Fibroblast of skin of left quadriceps (primary cell): ENCODE results near the gene SRSF1.
A peak's percentile ranks its signal among the peaks of the same experiment; 100 is the strongest.
"Not testable (repeated sequence)": the region's sequence is repeated elsewhere in the genome, so short reads cannot be mapped to it uniquely, and the experiment has no call there.

Source experiments
- DNase-seq, 2 experiments: peaks; one replicate each; pipeline ENCODE4 v3.0.0-alpha.2; 2013; ENCODE audit warnings: low read depth in 2 of 2

Gene SRSF1

GRCh38 chr17:57965521-57966160, 41.4 kb downstream of the SRSF1 start:
- DNase-seq, result no peak

DNA sequence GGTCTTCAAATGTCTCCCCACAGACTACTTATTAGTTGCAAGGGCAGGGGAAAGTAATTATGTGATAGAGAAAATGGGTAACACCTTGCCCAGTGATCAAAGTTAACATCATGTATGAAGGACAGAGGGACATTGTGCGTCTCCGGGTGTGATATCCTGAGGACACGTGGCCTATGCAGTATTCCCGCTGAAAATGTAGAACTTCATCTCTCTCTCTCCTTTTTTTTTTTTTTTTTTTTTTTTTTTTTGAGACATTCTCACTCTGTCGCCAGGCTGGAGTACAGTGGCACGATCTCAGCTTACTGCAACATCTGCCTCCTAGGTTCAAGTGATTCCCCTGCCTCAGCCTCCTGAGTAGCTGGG, 43.9 kb downstream of the SRSF1 start:
- DNase-seq, result no peak

DNA sequence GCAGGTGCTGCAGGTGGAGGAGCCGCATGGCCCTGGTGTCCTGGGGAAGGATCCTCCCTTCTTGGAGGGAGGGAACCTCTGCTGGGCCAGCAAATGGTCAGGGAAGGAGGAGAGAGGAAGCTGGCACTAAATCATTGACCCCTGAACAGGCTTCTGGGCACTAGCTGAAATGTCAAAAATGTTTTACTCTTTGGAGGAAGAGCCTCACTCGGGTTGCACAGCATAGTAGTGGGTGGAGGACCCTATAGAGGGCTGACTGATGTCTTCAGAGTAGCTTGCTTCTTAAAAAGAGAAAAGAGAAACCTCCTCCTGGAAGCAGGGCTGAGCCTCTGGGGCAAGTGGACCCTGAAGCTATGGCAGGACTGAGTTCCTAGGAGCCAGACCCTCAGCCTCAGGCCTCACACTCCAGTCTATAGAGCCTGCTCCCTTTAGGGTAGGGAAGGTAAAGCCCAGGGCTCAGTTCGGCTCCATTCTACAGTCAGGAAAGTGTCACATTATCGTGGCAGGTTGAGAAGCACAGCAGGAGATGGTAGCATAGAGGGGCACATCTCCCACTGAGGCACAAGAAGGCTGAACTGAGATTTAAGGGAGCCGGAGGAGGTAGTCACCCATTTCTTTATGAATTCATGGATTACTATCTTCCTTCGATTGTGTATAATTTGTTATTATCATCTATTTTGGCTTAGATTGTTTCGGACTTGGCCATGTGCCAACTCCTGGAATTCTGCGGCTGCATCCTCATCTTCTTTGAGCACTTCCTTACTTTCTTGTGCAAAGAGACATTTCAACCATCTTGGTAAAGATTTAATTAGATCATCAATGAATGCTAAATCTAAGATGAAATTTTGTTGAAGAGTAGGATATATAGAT, 44.5 kb downstream of the SRSF1 start:
- DNase-seq, result no peak

- DNase-seq, result no peak
Measured at GRCh38 chr17:57959929-57960328, 47.1 kb downstream of the SRSF1 start.

- not testable (repeated sequence) for DNase-seq
Measured at GRCh38 chr17:57958391-57958790, 48.7 kb downstream of the SRSF1 start.

GRCh38 chr17:57957886-57958285, 49.2 kb downstream of the SRSF1 start:
- DNase-seq, result no peak

DNA sequence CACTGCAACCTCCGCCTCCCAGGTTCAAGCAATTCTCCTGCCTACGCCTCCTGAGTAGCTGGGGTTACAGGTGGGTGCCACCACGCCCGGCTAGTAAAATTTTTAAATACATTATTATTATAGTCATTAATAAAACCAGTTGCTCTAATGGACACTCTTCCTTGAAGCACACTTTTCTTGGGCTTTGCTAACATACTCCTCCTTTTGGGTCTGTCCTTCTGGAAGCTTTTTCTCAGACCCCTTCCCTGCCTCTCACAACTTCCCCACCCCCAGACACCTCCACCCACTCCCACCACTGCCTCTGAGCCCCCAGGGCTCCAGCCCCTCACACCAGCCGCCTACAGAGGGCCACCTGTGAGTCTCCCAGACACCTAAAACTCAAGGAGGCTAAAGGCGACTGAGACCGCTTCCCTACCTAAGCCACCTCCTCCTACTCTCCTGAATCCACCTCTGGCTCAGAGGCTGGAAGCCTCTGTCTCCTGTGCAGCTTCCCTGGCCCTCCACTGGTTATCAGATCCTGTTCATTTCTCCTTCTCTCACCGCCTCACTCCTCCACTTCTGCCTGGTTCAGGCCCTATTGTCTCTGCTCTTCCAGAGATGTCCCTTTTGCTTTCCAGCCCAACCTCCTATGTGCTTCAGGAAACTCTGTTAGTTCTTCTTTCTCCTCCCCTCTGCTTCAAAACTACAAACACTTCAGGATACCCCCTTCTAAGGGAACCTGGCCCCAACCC, 49.8 kb downstream of the SRSF1 start:
- DNase-seq, result no peak

DNA sequence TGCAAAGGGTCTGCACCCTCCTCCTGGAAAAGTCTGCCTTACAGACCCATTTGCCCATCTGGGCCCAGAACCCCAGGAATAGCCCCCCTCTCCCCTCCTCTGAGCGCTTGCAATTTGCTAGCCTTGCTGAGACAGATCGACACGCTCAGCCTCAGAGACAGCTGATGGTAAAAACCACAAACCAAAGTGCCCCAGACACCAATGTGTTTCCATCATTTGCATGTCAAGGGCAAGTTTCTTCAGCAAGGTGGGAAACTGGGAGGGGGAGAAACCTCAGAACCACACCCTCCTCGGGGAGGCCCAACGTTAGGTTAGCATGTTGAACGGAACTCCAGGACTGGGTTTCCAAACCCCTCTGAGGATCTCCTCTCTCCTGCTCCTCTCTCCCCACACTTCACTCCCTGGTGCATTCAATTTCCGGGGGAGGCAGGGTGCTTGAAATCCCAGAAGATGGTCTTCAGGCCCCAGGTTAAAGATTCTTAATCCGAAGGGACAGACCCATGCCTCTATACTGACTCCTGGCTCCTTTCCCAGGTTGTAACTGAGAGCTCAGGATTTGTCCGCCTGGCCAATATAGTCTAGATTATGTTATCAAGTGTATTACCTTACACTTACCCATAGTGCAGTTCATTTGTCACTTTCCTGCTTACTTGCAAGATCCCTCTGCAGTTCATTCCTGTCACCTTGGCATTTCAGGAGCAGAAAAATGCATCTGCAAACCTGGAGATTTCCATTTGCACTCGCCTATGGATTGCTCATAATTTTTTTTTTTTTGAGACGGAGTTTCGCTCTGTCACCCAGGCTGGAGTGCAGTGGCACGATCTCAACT, 50.5 kb downstream of the SRSF1 start:
- no peak for DNase-seq

GRCh38 chr17:57955183-57955931, 51.7 kb downstream of the SRSF1 start, which contains the start of gene CUEDC1:
CUEDC1 (minus strand) TSS chr17:57955412; CDS start chr17:57885564, 69,848 bp downstream.
- DNase-seq, result no peak

GRCh38 chr17:57954397-57955182, 52.5 kb downstream of the SRSF1 start:
- peak in 1 of 2 experiments; percentile 45 for DNase-seq

GRCh38 chr17:57953705-57954396, 53.2 kb downstream of the SRSF1 start:
- no peak for DNase-seq
